GM04504 (cell line): ENCODE results near the gene OPCML.
"Not testable (repeated sequence)": the region's sequence is repeated elsewhere in the genome, so short reads cannot be mapped to it uniquely, and the experiment has no call there.

Experiments used
- DNase-seq: peaks from one replicate; pipeline ENCODE4 v3.0.0-alpha.2; 2012; ENCODE audit warnings: low read depth

OPCML gene

DNA sequence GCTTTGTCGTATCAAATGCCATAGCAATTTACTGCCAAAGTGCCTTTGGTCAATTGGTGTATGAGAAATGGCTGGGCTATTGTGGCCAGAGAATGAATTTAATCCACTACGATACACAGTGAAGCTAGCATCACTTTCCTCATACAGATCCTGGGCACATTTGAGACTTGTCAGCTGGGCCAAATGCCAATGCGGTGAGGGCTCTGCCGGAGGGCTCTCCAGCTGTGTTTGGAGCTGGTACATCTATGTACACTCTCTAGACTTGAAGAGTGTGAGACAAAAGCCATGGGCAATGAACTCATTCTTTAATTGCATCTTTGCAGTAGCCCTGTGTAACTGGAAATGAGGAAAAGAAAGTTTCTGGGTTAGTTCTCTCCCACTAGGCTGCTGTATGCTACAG, 1109.0 kb downstream of the OPCML start:
- DNase-seq: no peak

DNA sequence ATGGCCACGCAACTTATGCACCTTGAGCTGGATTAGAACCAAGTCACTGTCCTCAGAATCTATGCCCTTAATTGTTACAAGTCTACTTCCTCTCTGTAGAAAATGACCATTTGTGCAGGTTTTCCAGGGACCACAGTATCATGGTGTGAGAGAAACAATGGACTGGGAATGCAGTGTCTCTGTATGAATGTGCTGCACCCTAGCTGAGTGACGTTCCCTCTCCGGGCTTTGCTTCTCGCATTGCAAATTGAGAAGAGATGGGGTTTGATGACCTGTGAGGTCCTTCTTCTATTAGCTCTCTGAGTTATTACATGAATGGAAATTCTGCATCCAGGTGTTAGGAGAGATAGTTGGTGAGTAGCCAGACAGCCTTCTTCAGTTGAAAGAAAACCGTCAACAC, 1109.6 kb downstream of the OPCML start:
- no peak for DNase-seq

GRCh38 chr11:132421555-132421954, 1110.7 kb downstream of the OPCML start:
- DNase-seq: no peak

- DNase-seq: no peak
Observed at GRCh38 chr11:132414451-132414850, 1117.8 kb downstream of the OPCML start.

GRCh38 chr11:132410383-132410782, 1121.9 kb downstream of the OPCML start:
- no peak for DNase-seq

DNA sequence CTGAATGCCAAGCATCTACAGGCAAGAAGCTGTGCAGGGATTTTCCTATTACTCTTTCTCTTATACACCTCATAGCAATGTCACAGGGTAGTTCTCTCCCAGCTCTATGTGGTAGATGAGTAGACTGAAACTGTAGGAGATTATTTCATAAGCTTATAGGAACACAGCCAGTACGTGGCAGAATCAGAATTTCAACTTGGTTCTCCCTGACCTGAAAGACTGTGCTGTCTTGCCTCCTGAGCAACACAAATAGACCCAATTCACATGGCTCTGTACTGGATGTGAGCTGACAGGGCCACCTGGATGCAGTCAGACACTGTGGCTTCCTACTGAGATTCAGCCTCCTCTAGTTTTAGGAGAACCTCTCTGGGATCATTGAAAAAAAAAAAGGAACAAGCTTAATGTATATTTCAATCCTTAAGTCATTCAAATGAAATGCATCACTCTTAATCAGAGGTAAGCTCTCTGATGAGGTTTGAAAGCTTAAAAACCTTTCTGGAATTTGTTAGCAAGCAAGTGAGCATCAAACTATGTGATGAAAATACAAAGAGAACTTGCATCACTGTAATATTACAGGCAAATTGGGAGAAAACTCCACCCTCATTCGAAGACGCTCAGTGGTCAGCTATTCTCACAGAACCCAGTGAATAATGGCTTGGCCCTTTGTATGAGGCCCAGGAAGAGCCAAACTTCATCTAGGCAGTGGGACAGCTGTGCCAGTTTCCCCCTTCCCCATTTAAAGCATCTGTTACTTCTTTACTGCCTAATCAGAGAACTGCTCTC, 1122.5 kb downstream of the OPCML start:
- DNase-seq: no peak

DNA sequence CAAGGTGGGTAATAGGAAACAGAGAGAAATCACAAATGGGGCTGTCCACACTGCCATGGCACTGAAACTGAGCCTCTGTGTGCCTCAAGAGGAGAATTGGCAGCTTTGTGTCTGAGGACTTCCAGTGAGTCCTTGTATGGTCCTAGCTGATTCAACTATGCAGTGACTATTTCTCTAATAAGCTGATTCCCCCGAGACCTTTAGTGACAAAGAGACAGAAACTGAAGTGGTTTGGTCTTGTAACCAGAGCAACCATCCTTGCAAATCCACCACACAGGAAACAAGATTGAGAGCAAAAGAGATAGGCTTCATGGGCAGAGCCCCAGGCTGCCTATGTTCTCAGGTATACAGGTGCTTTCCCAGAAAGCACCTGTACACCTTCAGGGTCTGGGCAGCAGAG, 1123.4 kb downstream of the OPCML start:
- no peak for DNase-seq

DNA sequence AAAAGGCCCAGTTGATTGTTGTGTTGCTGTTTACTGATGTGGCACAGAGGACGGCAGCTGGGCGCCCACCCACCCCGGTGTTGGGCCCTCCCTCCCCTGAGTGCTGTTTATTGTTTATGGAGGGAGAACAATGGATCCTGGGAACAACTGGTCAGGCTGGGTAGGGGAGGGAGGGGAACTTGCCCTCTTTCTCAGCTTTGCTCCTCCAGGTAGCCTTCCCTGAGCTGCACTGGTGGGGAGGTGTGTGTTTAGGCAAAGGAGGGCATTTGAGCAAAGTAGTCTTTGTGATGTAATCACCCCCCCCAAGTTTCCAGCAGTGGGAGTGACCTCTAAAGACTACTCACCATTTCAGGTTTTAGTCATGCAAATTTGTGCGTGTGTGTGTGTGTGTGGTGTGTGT, 1126.6 kb downstream of the OPCML start:
- DNase-seq: no peak

- no peak for DNase-seq
Observed at GRCh38 chr11:132402071-132402684, 1130.1 kb downstream of the OPCML start.

- DNase-seq: no peak
Observed at GRCh38 chr11:132396318-132396717, 1136.0 kb downstream of the OPCML start.

GRCh38 chr11:132395434-132395833, 1136.9 kb downstream of the OPCML start:
- no peak for DNase-seq

DNA sequence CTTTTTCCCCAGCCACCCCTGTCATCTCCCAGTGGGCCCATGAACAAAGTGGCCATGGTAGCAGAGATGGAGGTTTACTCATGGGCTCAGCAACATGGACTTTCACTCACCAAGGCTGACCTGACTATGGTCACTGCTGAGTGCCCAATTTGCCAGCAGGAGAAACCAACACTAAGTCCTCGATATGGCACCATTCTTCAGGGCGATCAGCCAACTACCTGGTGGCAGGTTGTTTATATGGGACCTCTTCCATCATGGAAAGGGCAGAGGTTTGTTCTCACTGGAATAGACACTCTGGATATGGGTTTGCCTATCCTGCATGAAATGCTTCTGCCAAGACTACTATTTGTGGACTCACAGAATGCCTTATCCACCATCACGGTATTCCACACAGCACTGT, 1152.8 kb downstream of the OPCML start:
- DNase-seq: no peak

DNA sequence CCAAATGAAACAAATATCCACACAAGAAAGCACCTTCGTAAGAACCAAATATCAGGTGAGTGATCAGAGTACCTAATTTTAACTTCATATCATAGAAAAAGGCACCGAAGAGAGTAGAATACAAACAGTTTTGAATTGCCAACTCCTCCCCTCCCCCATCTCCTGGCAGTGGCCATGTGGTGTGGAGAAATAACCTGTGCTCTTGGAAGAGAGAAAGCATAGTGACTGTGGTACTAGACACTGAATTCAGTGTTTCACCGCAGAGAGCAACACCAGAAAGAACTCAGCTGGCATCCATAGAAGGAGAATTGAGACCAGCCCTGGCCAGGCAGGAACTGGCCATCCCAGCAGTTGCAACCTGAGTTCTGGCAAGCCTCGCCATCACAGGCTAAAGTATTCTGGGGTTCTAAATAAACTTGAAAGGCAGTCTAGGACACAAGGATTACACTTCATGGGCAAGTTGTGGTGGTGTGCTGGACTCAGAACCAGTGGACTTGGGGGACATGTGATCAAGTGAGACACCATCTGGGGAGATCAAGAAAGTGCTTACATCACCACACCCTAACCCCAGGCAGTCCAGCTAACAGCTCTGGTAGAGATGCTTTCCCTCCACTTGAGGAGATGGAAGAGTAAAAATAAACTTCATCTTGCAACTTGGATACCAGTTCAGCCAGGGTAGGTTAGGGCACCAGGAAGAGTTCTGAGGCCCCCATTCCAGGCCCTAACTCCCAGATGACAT, 1158.7 kb downstream of the OPCML start:
- DNase-seq: no peak

DNA sequence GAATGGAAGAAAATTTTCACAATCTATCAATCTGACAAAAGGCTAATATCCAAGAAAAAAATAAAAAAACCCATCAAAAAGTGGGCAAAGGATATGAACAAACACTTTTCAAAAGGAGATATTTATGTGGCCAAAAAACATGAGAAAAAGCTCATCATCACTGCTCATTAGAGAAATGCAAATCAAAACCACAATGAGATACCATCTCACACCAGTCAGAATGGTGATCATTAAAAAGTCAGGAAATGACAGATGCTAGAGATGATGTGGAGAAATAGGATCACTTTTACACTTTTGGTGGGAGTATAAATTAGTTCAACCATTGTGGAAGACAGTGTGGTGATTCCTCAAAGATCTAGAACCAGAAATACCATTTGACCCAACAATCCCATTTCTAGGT, 1162.2 kb downstream of the OPCML start:
- DNase-seq: not testable (repeated sequence)

GRCh38 chr11:132367293-132367692, 1165.0 kb downstream of the OPCML start:
- no peak for DNase-seq

DNA sequence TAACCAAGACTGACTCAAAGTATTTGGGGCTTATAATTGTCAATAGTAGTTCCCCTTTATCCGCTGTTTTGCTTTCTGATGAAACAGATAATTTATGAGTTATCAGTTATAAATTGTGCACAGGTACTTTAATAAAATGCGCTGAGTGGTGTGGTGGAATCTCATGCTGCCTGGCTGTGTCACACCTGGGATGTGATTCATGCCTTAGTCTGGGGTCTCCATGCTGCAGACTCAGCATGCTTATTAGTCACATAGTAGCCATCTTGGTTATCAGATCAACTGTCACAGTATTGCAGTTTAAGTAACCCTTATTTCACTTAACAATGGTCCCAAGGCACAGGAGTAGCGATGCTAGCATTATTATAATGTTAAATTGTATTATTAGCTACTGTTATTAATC, 1166.7 kb downstream of the OPCML start:
- DNase-seq: no peak
